ENCODE data around the gene NCK2.

DNA sequence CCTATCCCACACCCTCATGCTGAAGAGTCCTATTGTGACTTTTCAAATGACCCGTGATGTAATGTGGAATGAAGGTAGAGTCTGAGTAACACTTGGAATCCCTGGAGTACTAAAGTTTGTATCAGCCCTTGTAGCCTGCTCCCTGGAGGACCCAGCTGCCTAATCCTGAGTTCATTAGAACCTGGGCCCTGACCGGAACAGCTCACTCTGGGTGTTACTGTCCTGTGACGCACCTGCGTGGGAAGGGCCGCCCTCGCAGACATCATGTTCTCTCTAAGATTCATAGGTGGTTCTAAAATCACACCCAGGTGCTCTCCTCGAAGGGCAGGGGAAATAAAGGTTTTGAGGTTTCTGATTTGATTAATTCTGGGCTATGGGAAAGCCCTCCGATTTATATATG lies 62.3 kb downstream of the NCK2 start:
- TF ChIP-seq, protein P1, sequence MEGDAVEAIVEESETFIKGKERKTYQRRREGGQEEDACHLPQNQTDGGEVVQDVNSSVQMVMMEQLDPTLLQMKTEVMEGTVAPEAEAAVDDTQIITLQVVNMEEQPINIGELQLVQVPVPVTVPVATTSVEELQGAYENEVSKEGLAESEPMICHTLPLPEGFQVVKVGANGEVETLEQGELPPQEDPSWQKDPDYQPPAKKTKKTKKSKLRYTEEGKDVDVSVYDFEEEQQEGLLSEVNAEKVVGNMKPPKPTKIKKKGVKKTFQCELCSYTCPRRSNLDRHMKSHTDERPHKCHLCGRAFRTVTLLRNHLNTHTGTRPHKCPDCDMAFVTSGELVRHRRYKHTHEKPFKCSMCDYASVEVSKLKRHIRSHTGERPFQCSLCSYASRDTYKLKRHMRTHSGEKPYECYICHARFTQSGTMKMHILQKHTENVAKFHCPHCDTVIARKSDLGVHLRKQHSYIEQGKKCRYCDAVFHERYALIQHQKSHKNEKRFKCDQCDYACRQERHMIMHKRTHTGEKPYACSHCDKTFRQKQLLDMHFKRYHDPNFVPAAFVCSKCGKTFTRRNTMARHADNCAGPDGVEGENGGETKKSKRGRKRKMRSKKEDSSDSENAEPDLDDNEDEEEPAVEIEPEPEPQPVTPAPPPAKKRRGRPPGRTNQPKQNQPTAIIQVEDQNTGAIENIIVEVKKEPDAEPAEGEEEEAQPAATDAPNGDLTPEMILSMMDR (CRISPR knock-in tag; IDR thresholded peaks at IDR 0.05) = no peak
- TF ChIP-seq ZNF282 (IDR thresholded peaks at IDR 0.05; ENCODE audit: partially characterized antibody) = no peak
- no peak for TF ChIP-seq ARID2 (CRISPR knock-in tag; IDR thresholded peaks at IDR 0.05; ENCODE audit: borderline replicate concordance)
- no peak for TF ChIP-seq SRF (IDR thresholded peaks at IDR 0.05; ENCODE audit: low read depth, low read length)
- no peak for TF ChIP-seq CHD4 (IDR thresholded peaks at IDR 0.05; ENCODE audit: borderline replicate concordance, low read length)
- no peak for TF ChIP-seq ZNF550 (CRISPR knock-in tag; IDR thresholded peaks at IDR 0.05; ENCODE audit: borderline replicate concordance)
- TF ChIP-seq, protein P2, sequence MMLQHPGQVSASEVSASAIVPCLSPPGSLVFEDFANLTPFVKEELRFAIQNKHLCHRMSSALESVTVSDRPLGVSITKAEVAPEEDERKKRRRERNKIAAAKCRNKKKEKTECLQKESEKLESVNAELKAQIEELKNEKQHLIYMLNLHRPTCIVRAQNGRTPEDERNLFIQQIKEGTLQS (CRISPR knock-in tag; IDR thresholded peaks at IDR 0.05) = no peak
- TF ChIP-seq, protein P3, sequence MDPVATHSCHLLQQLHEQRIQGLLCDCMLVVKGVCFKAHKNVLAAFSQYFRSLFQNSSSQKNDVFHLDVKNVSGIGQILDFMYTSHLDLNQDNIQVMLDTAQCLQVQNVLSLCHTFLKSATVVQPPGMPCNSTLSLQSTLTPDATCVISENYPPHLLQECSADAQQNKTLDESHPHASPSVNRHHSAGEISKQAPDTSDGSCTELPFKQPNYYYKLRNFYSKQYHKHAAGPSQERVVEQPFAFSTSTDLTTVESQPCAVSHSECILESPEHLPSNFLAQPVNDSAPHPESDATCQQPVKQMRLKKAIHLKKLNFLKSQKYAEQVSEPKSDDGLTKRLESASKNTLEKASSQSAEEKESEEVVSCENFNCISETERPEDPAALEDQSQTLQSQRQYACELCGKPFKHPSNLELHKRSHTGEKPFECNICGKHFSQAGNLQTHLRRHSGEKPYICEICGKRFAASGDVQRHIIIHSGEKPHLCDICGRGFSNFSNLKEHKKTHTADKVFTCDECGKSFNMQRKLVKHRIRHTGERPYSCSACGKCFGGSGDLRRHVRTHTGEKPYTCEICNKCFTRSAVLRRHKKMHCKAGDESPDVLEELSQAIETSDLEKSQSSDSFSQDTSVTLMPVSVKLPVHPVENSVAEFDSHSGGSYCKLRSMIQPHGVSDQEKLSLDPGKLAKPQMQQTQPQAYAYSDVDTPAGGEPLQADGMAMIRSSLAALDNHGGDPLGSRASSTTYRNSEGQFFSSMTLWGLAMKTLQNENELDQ (CRISPR knock-in tag; IDR thresholded peaks at IDR 0.05; ENCODE audit: borderline replicate concordance) = no peak
- TF ChIP-seq RBM22 (optimal IDR thresholded peaks at IDR 0.05; ENCODE audit: low read length) = no peak

All from HepG2 (cell line).